Astrocyte (in vitro differentiated cells and primary cell): ENCODE data around the gene CERCAM. TPM values are rescaled to one million over a fixed set of nuclear protein-coding genes. Genes with fewer than 3 reads are reported as not detected.
A peak's percentile ranks its signal among the peaks of the same experiment; 100 is the strongest.

Experiments
- DNase-seq: peaks from one replicate; pipeline ENCODE4 v3.0.0-alpha.2; 2010; ENCODE audit warnings: low read depth
- FAIRE-seq: peaks from 2 replicates; lab custom pipeline; 2011; peaks lifted over from hg19 to GRCh38; lab: Jason Lieb, UNC
- H2AFZ ChIP-seq: 2 replicates; pipeline ENCODE4 v1.6.0; 2012; ENCODE audit warnings: low read depth, low read length, inconsistent platforms
- H3K27ac ChIP-seq: 2 replicates; pipeline ENCODE4 v1.5.1; 2011; ENCODE audit warnings: low read depth, low read length, inconsistent platforms
- H3K27me3 ChIP-seq: 2 replicates; pipeline ENCODE4 v1.6.0; 2011; ENCODE audit warnings: low read length, inconsistent platforms; ENCODE audit not compliant: insufficient read depth
- H3K36me3 ChIP-seq: 2 replicates; pipeline ENCODE4 v1.5.1; 2011; ENCODE audit warnings: low read length, inconsistent platforms; ENCODE audit not compliant: insufficient read depth
- H3K4me1 ChIP-seq: 2 replicates; pipeline ENCODE4 v1.5.1; 2011; ENCODE audit warnings: low read length, inconsistent platforms; ENCODE audit not compliant: insufficient read depth
- H3K4me2 ChIP-seq: 2 replicates; pipeline ENCODE4 v1.6.0; 2012; ENCODE audit warnings: low read length, inconsistent platforms
- H3K4me3 ChIP-seq: 2 replicates; pipeline ENCODE4 v1.5.1; 2011; ENCODE audit warnings: low read depth, mild to moderate bottlenecking, low read length, inconsistent platforms; ENCODE audit not compliant: insufficient read depth
- H3K79me2 ChIP-seq: 2 replicates; pipeline ENCODE4 v1.6.0; 2012; ENCODE audit warnings: mild to moderate bottlenecking, low read length, inconsistent platforms; ENCODE audit not compliant: insufficient read depth
- H3K9ac ChIP-seq: 2 replicates; pipeline ENCODE4 v1.6.0; 2012; ENCODE audit warnings: mild to moderate bottlenecking, low read length, inconsistent platforms
- H3K9me3 ChIP-seq: 2 replicates; pipeline ENCODE4 v1.5.1; 2012; ENCODE audit warnings: low read depth, mild to moderate bottlenecking, low read length, inconsistent platforms; ENCODE audit not compliant: insufficient read depth
- H4K20me1 ChIP-seq: 2 replicates; pipeline ENCODE4 v1.6.0; 2012; ENCODE audit warnings: low read length, inconsistent platforms; ENCODE audit not compliant: insufficient read depth
- H3K27ac Mint-ChIP-seq: one replicate; pipeline ENCODE4 v1.8.0; 2021; ENCODE audit warnings: mild to moderate bottlenecking, mixed read lengths; ENCODE audit not compliant: unreplicated experiment
- H3K27me3 Mint-ChIP-seq: one replicate; pipeline ENCODE4 v1.8.0; 2021; ENCODE audit warnings: low read depth, mixed read lengths; ENCODE audit not compliant: unreplicated experiment
- H3K36me3 Mint-ChIP-seq: one replicate; pipeline ENCODE4 v1.8.0; 2021; ENCODE audit warnings: low read depth, mixed read lengths; ENCODE audit not compliant: unreplicated experiment
- H3K4me1 Mint-ChIP-seq: one replicate; pipeline ENCODE4 v1.8.0; 2021; ENCODE audit warnings: low read depth, mixed read lengths; ENCODE audit not compliant: unreplicated experiment
- H3K4me3 Mint-ChIP-seq: one replicate; pipeline ENCODE4 v1.8.0; 2021; ENCODE audit warnings: mild to moderate bottlenecking, moderate library complexity, mixed read lengths; ENCODE audit not compliant: unreplicated experiment
- H3K9me3 Mint-ChIP-seq: one replicate; pipeline ENCODE4 v1.8.0; 2021; ENCODE audit warnings: mild to moderate bottlenecking, mixed read lengths; ENCODE audit not compliant: unreplicated experiment
- CTCF ChIP-seq: IDR thresholded peaks from 2 replicates; pipeline ENCODE4 v1.5.1; 2011; ENCODE audit warnings: low read depth, mild to moderate bottlenecking, inconsistent platforms, low read length, moderate library complexity; ENCODE audit not compliant: insufficient read depth
- EZH2 ChIP-seq: IDR thresholded peaks from 2 replicates; pipeline ENCODE4 v1.6.1; 2012; ENCODE audit warnings: mild to moderate bottlenecking, low read length, inconsistent platforms; ENCODE audit not compliant: insufficient read depth
- total RNA-seq: library from RNA; stranded (reverse); gene quantifications from 2 replicates; pipeline ENCODE4 v1.2.1, GENCODE V29; 2021

The CERCAM gene
- total RNA-seq, 1 donor from 2014 or later = 66.1 TPM

GRCh38 chr9:128419061-128419925 lies 1.4 kb upstream of the CERCAM start:
- H3K9me3 ChIP-seq = no peaks in the 10 kb centered on the region
- Mint-ChIP-seq H3K36me3 (peaks cover 7% of the 10 kb centered on the region), H3K4me1 (peaks cover 3% of the 10 kb centered on the region), H3K27ac (no peak overlapping the region), H3K9me3 (no peaks in the 10 kb centered on the region), H3K4me3 (peak overlapping the region; percentile 79), H3K27me3 (peaks cover 24% of the 10 kb centered on the region)
- H3K79me2 ChIP-seq = peaks cover 12% of the 10 kb centered on the region
- H3K4me1 ChIP-seq = peaks cover 12% of the 10 kb centered on the region
- no peak for DNase-seq
- H3K36me3 ChIP-seq = peaks cover 3% of the 10 kb centered on the region
- H3K27ac ChIP-seq = no peak overlapping the region
- peak overlapping the region; percentile 43 for H2AFZ ChIP-seq
- no peak for TF ChIP-seq CTCF
- no peak for TF ChIP-seq EZH2
- no peak for FAIRE-seq
- peak overlapping the region; percentile 73 for H3K4me3 ChIP-seq
- peaks cover 14% of the 10 kb centered on the region for H3K27me3 ChIP-seq
- peak overlapping the region; percentile 80 for H3K9ac ChIP-seq
- peak overlapping the region; percentile 97 for H3K4me2 ChIP-seq
- H4K20me1 ChIP-seq = no peaks in the 10 kb centered on the region

GRCh38 chr9:128420060-128420650 lies 502 bp upstream of the CERCAM start:
- Histone ChIP-seq H3K4me3 (peak overlapping the region; percentile 73), H3K79me2 (peaks cover 12% of the 10 kb centered on the region), H2AFZ (peak overlapping the region; percentile 87), H3K27me3 (peaks cover 9% of the 10 kb centered on the region), H3K4me2 (peak overlapping the region; percentile 97), H3K9ac (peak overlapping the region; percentile 80), H3K9me3 (no peaks in the 10 kb centered on the region), H3K27ac (peak overlapping the region; percentile 19), H3K36me3 (peaks cover 3% of the 10 kb centered on the region), H4K20me1 (no peaks in the 10 kb centered on the region), H3K4me1 (peaks cover 12% of the 10 kb centered on the region)
- H3K4me3 Mint-ChIP-seq = peak overlapping the region; percentile 79
- H3K27me3 Mint-ChIP-seq = peaks cover 17% of the 10 kb centered on the region
- TF ChIP-seq EZH2 = no peak
- TF ChIP-seq CTCF = peak; percentile 35
- no peaks in the 10 kb centered on the region for H3K9me3 Mint-ChIP-seq
- H3K4me1 Mint-ChIP-seq = peaks cover 3% of the 10 kb centered on the region
- FAIRE-seq = no peak
- peaks cover 10% of the 10 kb centered on the region for H3K36me3 Mint-ChIP-seq
- DNase-seq = no peak
- H3K27ac Mint-ChIP-seq = no peak overlapping the region
